Fibroblast of pulmonary artery (primary cell): Measurements from ENCODE around the gene GAPT.

ENCODE experiments used
- DNase-seq: peaks from one replicate; pipeline ENCODE4 v3.0.0-alpha.2; 2010; ENCODE audit warnings: low read depth
- H3K4me3 ChIP-seq: replicated peaks from 2 replicates; pipeline ENCODE4 v1.5.1; 2011; ENCODE audit warnings: low read depth, mild to moderate bottlenecking, control low read depth, low read length, moderate library complexity
- TF ChIP-seq, protein P1 (sequence below): IDR thresholded peaks from 2 replicates; pipeline ENCODE4 v1.5.1; 2011; ENCODE audit warnings: mild to moderate bottlenecking, control low read depth, low read length, inconsistent platforms; ENCODE audit errors: missing control alignments

Gene GAPT

DNA sequence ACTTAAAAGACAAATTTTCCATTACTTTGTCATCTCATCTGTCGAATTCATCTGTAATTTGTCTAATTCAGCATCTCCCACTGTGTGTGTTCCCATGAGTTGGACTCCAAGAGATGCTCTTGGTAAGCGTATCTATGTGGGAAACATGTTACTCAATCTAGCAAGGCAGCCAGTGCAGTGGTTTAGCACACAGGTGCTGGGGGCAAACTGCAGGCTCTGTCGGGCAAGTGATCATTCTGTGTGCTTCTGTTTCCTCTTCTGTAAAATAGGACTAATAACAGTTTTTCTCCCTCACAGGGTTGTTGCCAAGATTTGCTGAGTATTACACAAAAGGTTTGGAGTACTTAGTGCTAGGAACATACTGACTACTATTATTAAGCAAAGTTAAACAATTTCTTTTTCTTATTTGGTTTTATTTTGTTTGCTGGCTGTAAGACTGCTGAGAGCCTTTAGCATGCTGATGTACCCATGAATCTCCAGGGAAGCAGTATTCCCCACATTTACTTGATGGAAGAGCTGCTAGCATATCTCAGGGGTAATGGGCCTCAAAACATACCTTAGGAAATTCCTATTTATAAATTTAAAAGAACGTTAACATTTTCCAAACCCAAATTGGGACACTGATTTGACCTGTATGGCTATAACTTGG is 709 bp upstream of the GAPT start:
- TF ChIP-seq, protein P1, sequence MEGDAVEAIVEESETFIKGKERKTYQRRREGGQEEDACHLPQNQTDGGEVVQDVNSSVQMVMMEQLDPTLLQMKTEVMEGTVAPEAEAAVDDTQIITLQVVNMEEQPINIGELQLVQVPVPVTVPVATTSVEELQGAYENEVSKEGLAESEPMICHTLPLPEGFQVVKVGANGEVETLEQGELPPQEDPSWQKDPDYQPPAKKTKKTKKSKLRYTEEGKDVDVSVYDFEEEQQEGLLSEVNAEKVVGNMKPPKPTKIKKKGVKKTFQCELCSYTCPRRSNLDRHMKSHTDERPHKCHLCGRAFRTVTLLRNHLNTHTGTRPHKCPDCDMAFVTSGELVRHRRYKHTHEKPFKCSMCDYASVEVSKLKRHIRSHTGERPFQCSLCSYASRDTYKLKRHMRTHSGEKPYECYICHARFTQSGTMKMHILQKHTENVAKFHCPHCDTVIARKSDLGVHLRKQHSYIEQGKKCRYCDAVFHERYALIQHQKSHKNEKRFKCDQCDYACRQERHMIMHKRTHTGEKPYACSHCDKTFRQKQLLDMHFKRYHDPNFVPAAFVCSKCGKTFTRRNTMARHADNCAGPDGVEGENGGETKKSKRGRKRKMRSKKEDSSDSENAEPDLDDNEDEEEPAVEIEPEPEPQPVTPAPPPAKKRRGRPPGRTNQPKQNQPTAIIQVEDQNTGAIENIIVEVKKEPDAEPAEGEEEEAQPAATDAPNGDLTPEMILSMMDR: no peak
- no peak for DNase-seq
- H3K4me3 ChIP-seq: no peak overlapping the region

DNA sequence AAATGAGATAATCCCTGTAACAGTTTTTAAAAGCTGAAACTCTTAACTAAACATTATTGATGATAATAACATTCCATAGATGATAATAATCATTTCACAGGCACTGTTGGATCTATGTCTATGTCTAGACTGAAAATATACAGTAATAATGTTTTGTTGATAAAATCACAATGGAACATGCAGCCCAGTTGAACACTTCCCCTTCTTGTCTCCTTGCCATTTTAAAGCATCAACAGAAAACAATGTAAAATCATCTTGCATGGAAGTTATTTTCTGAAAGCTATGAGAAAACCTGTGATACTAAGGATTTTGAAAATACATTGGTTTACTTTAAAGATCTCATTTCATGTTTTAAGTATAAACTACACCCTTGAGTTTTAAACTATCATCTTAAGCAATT is 1.9 kb downstream of the GAPT start:
- no peak overlapping the region for H3K4me3 ChIP-seq
- TF ChIP-seq, protein P1: no peak
- no peak for DNase-seq

DNA sequence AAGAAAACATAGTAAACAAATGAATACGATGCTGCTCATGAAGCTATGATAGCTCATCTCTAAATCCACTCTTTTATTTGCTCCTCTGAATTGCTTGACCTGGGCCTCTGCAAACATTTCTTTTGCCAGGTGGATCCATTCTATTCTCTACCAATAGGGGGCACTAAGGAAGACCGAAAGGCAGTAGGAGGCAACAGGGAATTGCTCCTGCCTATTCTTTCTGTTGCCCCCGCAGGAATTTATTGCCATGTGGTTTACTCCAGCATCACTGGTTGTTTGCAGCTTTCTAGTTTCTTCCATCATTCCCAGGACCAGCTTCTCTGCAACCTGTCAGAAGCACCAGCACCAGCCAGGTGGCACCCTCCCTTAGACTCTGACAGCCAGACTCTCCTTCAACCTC is 5.3 kb downstream of the GAPT start:
- no peak for DNase-seq
- no peak overlapping the region for H3K4me3 ChIP-seq
- TF ChIP-seq, protein P1: peak; percentile 34

DNA sequence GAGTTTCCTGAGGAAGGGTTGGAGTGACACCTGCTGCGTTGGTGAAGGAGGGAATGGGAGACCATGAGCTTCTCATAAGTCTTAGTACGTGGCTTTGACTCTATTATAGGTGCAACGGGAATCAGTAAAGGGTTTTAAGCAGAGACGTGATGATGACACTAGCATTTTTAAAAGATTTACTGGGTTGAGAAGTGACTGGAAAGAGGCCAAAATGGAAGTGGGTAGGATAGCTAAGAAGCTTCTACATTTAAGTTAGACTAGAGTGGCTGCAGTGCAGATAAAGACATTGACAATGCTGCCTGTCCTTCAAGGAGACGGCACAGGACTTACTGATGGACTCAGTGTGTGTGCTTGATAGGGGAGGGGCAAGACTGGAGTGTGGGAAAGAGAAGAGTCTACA is 6.2 kb downstream of the GAPT start:
- DNase-seq: no peak
- TF ChIP-seq, protein P1: no peak

DNA sequence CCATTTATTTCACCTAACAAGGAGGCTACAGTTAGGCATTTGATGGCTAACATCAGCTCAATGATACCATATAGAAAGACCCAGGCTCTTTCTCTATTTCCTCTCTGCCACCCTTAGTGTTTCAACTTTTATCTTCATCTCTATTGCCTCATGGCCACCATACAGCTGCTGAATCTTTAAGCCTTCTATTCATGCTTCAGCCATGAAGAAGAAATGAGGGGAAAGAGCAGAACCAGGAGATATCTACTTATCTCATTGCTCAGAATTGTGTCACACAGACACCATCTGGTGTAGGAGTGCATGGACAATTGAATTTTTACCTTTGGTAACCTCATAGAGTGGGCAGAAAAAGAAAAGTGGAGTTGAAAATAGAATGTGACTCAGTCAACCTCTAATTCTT is 6.7 kb downstream of the GAPT start:
- DNase-seq: no peak
- TF ChIP-seq, protein P1: no peak
- no peak overlapping the region for H3K4me3 ChIP-seq

More for the DNA sequence above, 6.2 kb downstream of the GAPT start:
- H3K4me3 ChIP-seq: no peak overlapping the region

DNA sequence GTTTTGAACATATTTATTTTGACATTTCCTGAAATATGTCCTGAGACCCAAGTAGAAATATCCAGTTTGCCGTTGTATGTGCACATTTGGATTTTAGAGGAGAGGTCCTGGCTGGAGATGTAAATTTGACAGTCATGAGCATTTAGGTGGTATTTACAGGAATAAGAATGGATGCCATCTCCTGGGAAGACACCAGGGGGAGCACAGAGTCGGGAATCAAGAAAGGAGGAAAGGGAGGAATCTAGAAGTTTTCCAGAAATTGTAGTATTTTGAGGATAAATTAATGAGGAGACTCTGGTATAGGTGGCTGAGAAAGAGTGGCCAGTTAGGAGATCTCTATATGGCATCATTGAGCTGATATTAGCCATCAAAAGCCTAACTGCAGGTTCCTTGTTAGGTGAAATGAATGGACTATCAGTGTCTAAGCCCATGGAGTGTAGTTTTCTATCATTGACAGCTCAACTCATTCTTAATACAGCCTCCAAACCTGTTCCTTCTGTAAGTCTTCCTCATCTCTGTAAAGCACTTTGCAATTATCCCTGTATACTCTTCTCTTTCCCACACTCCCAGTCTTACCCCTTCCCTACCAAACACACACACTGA is 7.2 kb downstream of the GAPT start:
- TF ChIP-seq, protein P1: peak; percentile 94
- H3K4me3 ChIP-seq: no peak overlapping the region
- DNase-seq: peak; percentile 63

DNA sequence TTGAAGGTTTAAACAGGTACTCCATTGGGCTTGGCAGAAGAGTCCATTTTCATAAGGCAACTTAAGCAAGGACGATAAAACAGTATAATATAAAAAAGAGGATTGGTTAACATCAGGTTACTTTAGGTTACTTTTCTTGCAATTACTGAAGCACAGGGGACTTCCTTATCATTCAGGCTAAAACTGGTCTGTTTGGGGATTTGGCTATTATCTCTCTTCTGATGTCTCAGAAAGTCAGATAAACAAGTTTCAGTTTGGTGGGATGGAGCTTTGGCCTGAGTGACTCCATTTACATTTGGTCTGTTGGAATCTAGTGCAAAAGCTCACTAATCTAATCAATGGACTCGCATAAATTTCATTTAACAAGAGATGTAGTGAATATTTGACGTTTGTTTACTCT is 8.0 kb downstream of the GAPT start:
- TF ChIP-seq, protein P1: no peak
- H3K4me3 ChIP-seq: no peak overlapping the region
- no peak for DNase-seq
